Measurements from ENCODE around the gene C2CD2L. TPM values are rescaled to one million over a fixed set of nuclear protein-coding genes. Genes with fewer than 3 reads are reported as not detected.

C2CD2L gene
- total and polyA plus RNA-seq, 10 of the 15 experiments (the other 5 are each of a cell fraction or from before 2014, with no cell fraction given) = 0.21 to 9.6 (median 5.1) TPM

- Histone ChIP-seq H3K79me2 (ENCODE audit: control insufficient read depth, insufficient read depth, low read length) (peaks cover 26% of the 10 kb centered on the region), H3K27ac (ENCODE audit: control insufficient read depth, insufficient read depth) (no peak overlapping the region), H2AFZ (ENCODE audit: control insufficient read depth, low read depth, low read length) (no peak overlapping the region), H3K9me3 (replicated peaks; ENCODE audit: control insufficient read depth, insufficient read depth, low read length) (no peaks in the 10 kb centered on the region), H4K20me1 (ENCODE audit: control insufficient read depth, insufficient read depth) (no peaks in the 10 kb centered on the region), H3K4me1 (ENCODE audit: control insufficient read depth, insufficient read depth, low read length) (peaks cover 23% of the 10 kb centered on the region), H3K9ac (ENCODE audit: control insufficient read depth, insufficient read depth, low read length) (no peak overlapping the region), H3K36me3 (ENCODE audit: control insufficient read depth in 2 of 2, insufficient read depth in 2 of 2, low read length in 1 of 2) (peaks cover 6 to 8% of the 10 kb centered on the region in 2 experiments), H3K4me2 (ENCODE audit: control insufficient read depth, insufficient read depth) (no peak overlapping the region), H3K4me3 (no peak overlapping the region), H3K27me3 (replicated peaks in 1 of 2; ENCODE audit: control insufficient read depth in 2 of 2, insufficient read depth in 2 of 2, low read length in 1 of 2) (no peaks in the 10 kb centered on the region)
- DNase-seq (ENCODE audit: low read depth, low spot score) (no peak), ATAC-seq (no peak), FAIRE-seq (no peak)
- no peak for TF ChIP-seq GABPA (IDR thresholded peaks at IDR 0.05; ENCODE audit: low read depth)
- TF ChIP-seq NFIC (IDR thresholded peaks at IDR 0.05; ENCODE audit: low read depth, low read length) = no peak
- no peak for TF ChIP-seq E2F4 (IDR thresholded peaks at IDR 0.05; ENCODE audit: low read depth, low read length)
- no peak for TF ChIP-seq LARP7 (IDR thresholded peaks at IDR 0.05)
- RAD21 ChIA-PET (ENCODE audit: unreplicated experiment) = no interaction called here
- SMC1A ChIA-PET (ENCODE audit: uncharacterized antibody, unreplicated experiment) = no interaction called here
- in situ Hi-C loops (cut with MboI) (no loop called here), intact Hi-C loops (cut with micrococcal nuclease; ENCODE audit: unreplicated experiment) (no loop called here)
- BruUV-seq (replicated peaks) = no TSS peak
- CTCF ChIA-PET = interaction anchor here (0.6 to 1.4 kb wide), 2 partner anchors 33 to 182 kb away, joined by 3 read pairs; partner anchors contain the start of gene HINFP
- POLR2A ChIA-PET = interaction anchor here (5.4 kb wide), 1 partner anchor 22 kb away, joined by 48 read pairs; the partner anchor contains the start of gene VPS11
- WGBS (ENCODE audit: insufficient coverage, insufficient replicate concordance, low lambda C conversion rate, missing lambda C conversion rate) = 97% methylated on average over 9 of the region's 9 CpGs
Measured at GRCh38 chr11:119088406-119088805, 18.7 kb upstream of the C2CD2L start.

- Histone ChIP-seq H4K20me1 (ENCODE audit: control insufficient read depth, insufficient read depth) (no peaks in the 10 kb centered on the region), H3K4me2 (ENCODE audit: control insufficient read depth, insufficient read depth) (no peak overlapping the region), H3K36me3 (ENCODE audit: control insufficient read depth in 2 of 2, insufficient read depth in 2 of 2, low read length in 1 of 2) (peaks cover 8 to 9% of the 10 kb centered on the region in 2 experiments), H3K79me2 (ENCODE audit: control insufficient read depth, insufficient read depth, low read length) (peaks cover 35% of the 10 kb centered on the region), H3K4me3 (no peak overlapping the region), H2AFZ (ENCODE audit: control insufficient read depth, low read depth, low read length) (no peak overlapping the region), H3K27me3 (replicated peaks in 1 of 2; ENCODE audit: control insufficient read depth in 2 of 2, insufficient read depth in 2 of 2, low read length in 1 of 2) (no peaks in the 10 kb centered on the region), H3K9me3 (replicated peaks; ENCODE audit: control insufficient read depth, insufficient read depth, low read length) (no peaks in the 10 kb centered on the region), H3K9ac (ENCODE audit: control insufficient read depth, insufficient read depth, low read length) (no peak overlapping the region), H3K4me1 (ENCODE audit: control insufficient read depth, insufficient read depth, low read length) (peaks cover 21% of the 10 kb centered on the region), H3K27ac (ENCODE audit: control insufficient read depth, insufficient read depth) (no peak overlapping the region)
- ChIA-PET POLR2A (no interaction called here), CTCF (interaction anchor here (1.4 kb wide), 1 partner anchor 32 kb away, joined by 3 read pairs; the partner anchor contains the start of gene HINFP), SMC1A (ENCODE audit: uncharacterized antibody, unreplicated experiment) (interaction anchor here (0.7 kb wide), 2 partner anchors 14 to 59 kb away, joined by 3 read pairs; no protein-coding TSS in a partner anchor), RAD21 (ENCODE audit: unreplicated experiment) (no interaction called here)
- intact Hi-C loops (cut with micrococcal nuclease; ENCODE audit: unreplicated experiment) = no loop called here
- DNase-seq (ENCODE audit: low read depth, low spot score) (no peak), FAIRE-seq (no peak), ATAC-seq (no peak)
- in situ Hi-C loops (cut with MboI) = no loop called here
- BruUV-seq (replicated peaks) = no TSS peak
- TF ChIP-seq NR2F1 (conservative IDR thresholded peaks at IDR 0.05) = no peak
- 100% methylated on average over 1 of the region's 1 CpG for WGBS (ENCODE audit: insufficient coverage, insufficient replicate concordance, low lambda C conversion rate, missing lambda C conversion rate)
Measured at GRCh38 chr11:119089319-119089718, 17.8 kb upstream of the C2CD2L start.
